HCT116 (cell line): ENCODE data around the gene WAS. TPM values are rescaled to one million over a fixed set of nuclear protein-coding genes. Genes with fewer than 3 reads are reported as not detected.

Experiments used
- ATAC-seq: fragments of 200-7000 bp; cut with Tn5 transposase; 2 replicates; pipeline ENCODE4 v1.9.1; 2020; ENCODE audit warnings: mild to moderate bottlenecking, moderate library complexity
- BruUV-seq: library from RNA; stranded (reverse); fragments of 400-500 nt; replicated peaks from 2 replicates; lab custom pipeline; 2021; lab: Mats Ljungman, UMichigan
- CTCF ChIA-PET: fragments of 300-600 bp; sonication (Branson Sonifier 250); formaldehyde crosslinking; loops from one replicate; lab custom pipeline; 2021; ENCODE audit warnings: antibody characterized with exemption; lab: Charles Lee
- POLR2A ChIA-PET: fragments of 300-600, 350-600 bp; sonication (Branson Sonifier 250); formaldehyde crosslinking; loops from one replicate; lab custom pipeline; 2021; ENCODE audit warnings: antibody characterized with exemption; lab: Charles Lee
- RAD21 ChIA-PET, 2 experiments: fragments of 300-600 bp; sonication (Branson Sonifier 250); formaldehyde crosslinking; loops; one replicate each; lab custom pipeline; 2023; ENCODE audit warnings: low total read pairs in 2 of 2; ENCODE audit not compliant: uncharacterized antibody in 2 of 2, unreplicated experiment in 2 of 2, low non-redundant PET in 1 of 2; lab: Charles Lee
- DNase-seq: peaks from one replicate; pipeline ENCODE4 v3.0.0-alpha.2; 2010; ENCODE audit warnings: low read depth, low spot score
- H2AFZ ChIP-seq: fragments of 200-600 bp; shearing (Covaris generic), sonication (generic); 2 replicates; pipeline ENCODE4 v1.6.1; 2017; ENCODE audit warnings: low read depth, mixed run types, mixed read lengths, antibody characterized with exemption, low read length; ENCODE audit not compliant: poor library complexity, severe bottlenecking
- H3K27ac ChIP-seq: 2 replicates; pipeline ENCODE4 v1.5.1; 2012; ENCODE audit warnings: low read depth, low read length
- H3K27me3 ChIP-seq: fragments of 200-600 bp; sonication (generic); 2 replicates; pipeline ENCODE4 v1.6.1; 2016; ENCODE audit warnings: mixed run types, low read length, mixed read lengths; ENCODE audit not compliant: insufficient read depth
- H3K36me3 ChIP-seq, 2 experiments: fragments of 200-500 bp in 1 of 2; fragments of 200-600 bp in 1 of 2; sonication (Bioruptor generic) in 1 of 2; sonication (generic) in 1 of 2; 2 replicates each; pipeline versions ENCODE4 v1.5.1 to v1.6.1; 2014 to 2016; ENCODE audit warnings: low read length in 2 of 2, inconsistent platforms in 1 of 2, mixed read lengths in 1 of 2, mixed run types in 1 of 2; ENCODE audit not compliant: insufficient read depth in 2 of 2, control insufficient read depth in 1 of 2
- H3K4me1 ChIP-seq, 2 experiments: fragments of 200-600 bp in 1 of 2; sonication (generic) in 1 of 2; 2 replicates each; pipeline versions ENCODE4 v1.5.1 to v1.6.1; 2012 to 2017; ENCODE audit warnings: low read length in 2 of 2, inconsistent platforms in 1 of 2, mild to moderate bottlenecking in 1 of 2, mixed read lengths in 1 of 2, mixed run types in 1 of 2, moderate library complexity in 1 of 2; ENCODE audit not compliant: insufficient read depth in 2 of 2, control insufficient read depth in 1 of 2
- H3K4me2 ChIP-seq: fragments of 200-600 bp; sonication (generic); 2 replicates; pipeline ENCODE4 v1.6.1; 2017; ENCODE audit warnings: mixed run types, low read length, mixed read lengths
- H3K4me3 ChIP-seq, 2 experiments: fragments of 200-600 bp in 1 of 2; sonication (generic) in 1 of 2; replicated peaks in 1 of 2; 2 replicates each; pipeline ENCODE4 v1.5.1; 2011 to 2016; ENCODE audit warnings: low read length in 2 of 2, control low read depth in 1 of 2, low read depth in 1 of 2, mild to moderate bottlenecking in 1 of 2, mixed read lengths in 1 of 2, mixed run types in 1 of 2
- H3K79me2 ChIP-seq: fragments of 200-600 bp; sonication (generic); 2 replicates; pipeline ENCODE4 v1.6.1; 2017; ENCODE audit warnings: mild to moderate bottlenecking, mixed run types, low read length, moderate library complexity, mixed read lengths; ENCODE audit not compliant: insufficient read depth
- H3K9ac ChIP-seq: fragments of 200-600 bp; sonication (generic); 2 replicates; pipeline ENCODE4 v1.6.1; 2016; ENCODE audit warnings: low read length, mixed read lengths
- H3K9me2 ChIP-seq: fragments of 200-600 bp; sonication (generic), shearing (Covaris generic); 2 replicates; pipeline ENCODE4 v1.6.1; 2017; ENCODE audit warnings: mixed run types, mild to moderate bottlenecking, moderate library complexity; ENCODE audit not compliant: insufficient read depth
- H3K9me3 ChIP-seq, 2 experiments: fragments of 200-500 bp in 1 of 2; fragments of 200-600 bp in 1 of 2; sonication (Bioruptor generic) in 1 of 2; sonication (generic) in 1 of 2; 2 replicates each; pipeline ENCODE4 v1.6.1; 2014 to 2017; ENCODE audit warnings: low read length in 2 of 2, mixed read lengths in 2 of 2, inconsistent platforms in 1 of 2, low read depth in 1 of 2, mild to moderate bottlenecking in 1 of 2, mixed run types in 1 of 2, moderate library complexity in 1 of 2; ENCODE audit not compliant: control insufficient read depth in 1 of 2, insufficient read depth in 1 of 2
- H4K20me1 ChIP-seq: fragments of 200-600 bp; sonication (generic), shearing (Covaris generic); 2 replicates; pipeline ENCODE4 v1.6.1; 2017; ENCODE audit warnings: mixed run types, mild to moderate bottlenecking, moderate library complexity; ENCODE audit not compliant: insufficient read depth
- CBX3 ChIP-seq: IDR thresholded peaks from 2 replicates; pipeline ENCODE4 v1.6.1; 2012; ENCODE audit warnings: low read depth
- ELF1 ChIP-seq: IDR thresholded peaks from 2 replicates; pipeline ENCODE4 v1.6.1; 2012; ENCODE audit warnings: low read depth, borderline replicate concordance
- EZH2 ChIP-seq: fragments of 200-600 bp; sonication (generic); IDR thresholded peaks from 2 replicates; pipeline ENCODE4 v1.6.1; 2017; ENCODE audit warnings: antibody characterized with exemption, mixed run types
- EZH2phosphoT487 ChIP-seq: fragments of 200-600 bp; IDR thresholded peaks from 2 replicates; pipeline ENCODE4 v1.6.1; 2018; ENCODE audit warnings: antibody characterized with exemption, borderline replicate concordance
- FOSL1 ChIP-seq: IDR thresholded peaks from 2 replicates; pipeline ENCODE4 v1.6.1; 2012; ENCODE audit warnings: low read depth
- JUND ChIP-seq: IDR thresholded peaks from 2 replicates; pipeline ENCODE4 v1.6.1; 2012
- POLR2A ChIP-seq: IDR thresholded peaks from 2 replicates; pipeline ENCODE4 v1.7.0; 2011; ENCODE audit warnings: borderline replicate concordance; ENCODE audit not compliant: insufficient read depth, insufficient read length; ENCODE audit errors: extremely low read depth
- REST ChIP-seq: IDR thresholded peaks from 2 replicates; pipeline ENCODE4 v1.6.1; 2012; ENCODE audit warnings: low read depth
- SRF ChIP-seq: IDR thresholded peaks from 2 replicates; pipeline ENCODE4 v1.6.1; 2012; ENCODE audit warnings: low read depth
- YY1 ChIP-seq: IDR thresholded peaks from 2 replicates; pipeline ENCODE4 v1.6.1; 2011; ENCODE audit warnings: low read length, low read depth, moderate library complexity, mild to moderate bottlenecking; ENCODE audit not compliant: insufficient replicate concordance; ENCODE audit errors: extremely low read depth
- ZNF274 ChIP-seq: fragments of 200-500 bp; sonication (Bioruptor generic); IDR thresholded peaks from 2 replicates; pipeline ENCODE4 v1.6.1; 2014; ENCODE audit warnings: mild to moderate bottlenecking, low read depth, low read length, inconsistent platforms
- intact Hi-C: fragments of 100-400 bp; cut with micrococcal nuclease; formaldehyde crosslinking; loops from 2 replicates; pipeline ENCODE4 v1.10.0; 2022
- total RNA-seq: library from RNA; stranded (reverse); gene quantifications from one replicate; pipeline ENCODE4 v1.2.1, GENCODE V29; 2021; ENCODE audit not compliant: unreplicated experiment
- TF ChIP-seq, protein P1 (sequence below): IDR thresholded peaks from 2 replicates; pipeline ENCODE4 v1.6.1; 2011; ENCODE audit warnings: mild to moderate bottlenecking, low read length, moderate library complexity; ENCODE audit not compliant: insufficient replicate concordance; ENCODE audit errors: extremely low read depth

Gene WAS
- total RNA-seq, 1 experiment from 2014 or later = 0.84 TPM

DNA sequence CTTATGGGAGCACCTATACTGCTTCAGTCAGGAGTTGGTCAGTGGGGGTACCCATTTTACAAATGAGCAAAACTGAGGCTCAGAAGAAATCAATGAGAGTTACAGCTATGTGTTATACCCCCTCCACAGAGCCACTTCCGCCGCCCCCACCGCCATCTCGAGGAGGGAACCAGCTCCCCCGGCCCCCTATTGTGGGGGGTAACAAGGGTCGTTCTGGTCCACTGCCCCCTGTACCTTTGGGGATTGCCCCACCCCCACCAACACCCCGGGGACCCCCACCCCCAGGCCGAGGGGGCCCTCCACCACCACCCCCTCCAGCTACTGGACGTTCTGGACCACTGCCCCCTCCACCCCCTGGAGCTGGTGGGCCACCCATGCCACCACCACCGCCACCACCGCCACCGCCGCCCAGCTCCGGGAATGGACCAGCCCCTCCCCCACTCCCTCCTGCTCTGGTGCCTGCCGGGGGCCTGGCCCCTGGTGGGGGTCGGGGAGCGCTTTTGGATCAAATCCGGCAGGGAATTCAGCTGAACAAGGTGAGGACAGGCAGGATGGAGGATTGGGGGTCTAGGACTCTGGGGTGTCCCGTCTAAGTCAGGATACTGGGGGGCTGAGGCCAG is 5.0 kb downstream of the WAS start:
- ATAC-seq = no peak
- Histone ChIP-seq H3K4me2 (no peak overlapping the region), H3K27me3 (no peaks in the 10 kb centered on the region), H4K20me1 (no peaks in the 10 kb centered on the region), H2AFZ (no peak overlapping the region)
- ChIA-PET RAD21 (no interaction called here), CTCF (no interaction called here)
- TF ChIP-seq EZH2phosphoT487 = no peak
- TF ChIP-seq JUND = no peak
- TF ChIP-seq REST = no peak
- TF ChIP-seq, protein P1, sequence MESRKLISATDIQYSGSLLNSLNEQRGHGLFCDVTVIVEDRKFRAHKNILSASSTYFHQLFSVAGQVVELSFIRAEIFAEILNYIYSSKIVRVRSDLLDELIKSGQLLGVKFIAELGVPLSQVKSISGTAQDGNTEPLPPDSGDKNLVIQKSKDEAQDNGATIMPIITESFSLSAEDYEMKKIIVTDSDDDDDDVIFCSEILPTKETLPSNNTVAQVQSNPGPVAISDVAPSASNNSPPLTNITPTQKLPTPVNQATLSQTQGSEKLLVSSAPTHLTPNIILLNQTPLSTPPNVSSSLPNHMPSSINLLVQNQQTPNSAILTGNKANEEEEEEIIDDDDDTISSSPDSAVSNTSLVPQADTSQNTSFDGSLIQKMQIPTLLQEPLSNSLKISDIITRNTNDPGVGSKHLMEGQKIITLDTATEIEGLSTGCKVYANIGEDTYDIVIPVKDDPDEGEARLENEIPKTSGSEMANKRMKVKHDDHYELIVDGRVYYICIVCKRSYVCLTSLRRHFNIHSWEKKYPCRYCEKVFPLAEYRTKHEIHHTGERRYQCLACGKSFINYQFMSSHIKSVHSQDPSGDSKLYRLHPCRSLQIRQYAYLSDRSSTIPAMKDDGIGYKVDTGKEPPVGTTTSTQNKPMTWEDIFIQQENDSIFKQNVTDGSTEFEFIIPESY = no peak
- no peak for TF ChIP-seq ELF1
- no peak for TF ChIP-seq SRF
- TF ChIP-seq YY1 = no peak
- no peak for TF ChIP-seq POLR2A
- no peak for TF ChIP-seq CBX3
- no peak for TF ChIP-seq FOSL1
- TF ChIP-seq ZNF274 = no peak
- no peak for TF ChIP-seq EZH2
- TF ChIP-seq, all 23 proteins: peak for 0
- POLR2A ChIA-PET = no interaction called here
- intact Hi-C loops = no loop called here
- H3K4me3 ChIP-seq = no peak overlapping the region
- H3K9ac ChIP-seq = no peak overlapping the region
- no peaks in the 10 kb centered on the region for H3K9me3 ChIP-seq
- no peaks in the 10 kb centered on the region for H3K4me1 ChIP-seq
- no peak for DNase-seq
- no peaks in the 10 kb centered on the region for H3K9me2 ChIP-seq
- H3K36me3 ChIP-seq = no peaks in the 10 kb centered on the region
- BruUV-seq = no TSS peak
- no peak overlapping the region for H3K27ac ChIP-seq
- H3K79me2 ChIP-seq = no peaks in the 10 kb centered on the region
